Measurements from ENCODE around the gene PIEZO2. TPM values are rescaled to one million over a fixed set of nuclear protein-coding genes. Genes with fewer than 3 reads are reported as not detected.

Gene PIEZO2
- total RNA-seq, 1 experiment from 2014 or later = 0.57 TPM

- in situ Hi-C loops (cut with HindIII; ENCODE audit: low pct_unique_long_range_greater_than_20kb, low sequenced_read_pairs) = no loop called here
Measured at GRCh38 chr18:10919851-10920250, 229.5 kb downstream of the PIEZO2 start.

GRCh38 chr18:10916865-10917264 lies 232.5 kb downstream of the PIEZO2 start:
- Histone ChIP-seq H3K27ac (ENCODE audit: low read length) (no peak overlapping the region), H3K36me3 (ENCODE audit: control insufficient read depth, insufficient read depth, low read length) (no peaks in the 10 kb centered on the region), H3K9me3 (ENCODE audit: control insufficient read depth, insufficient read depth, low read depth, low read length) (no peaks in the 10 kb centered on the region), H3K4me1 (ENCODE audit: control insufficient read depth, insufficient read depth, low read length) (no peaks in the 10 kb centered on the region), H3K4me3 (ENCODE audit: low read depth in 2 of 2, low read length in 2 of 2) (no peak overlapping the region), H3K27me3 (ENCODE audit: control insufficient read depth, insufficient read depth, low read length) (no peaks in the 10 kb centered on the region)
- in situ Hi-C loops (cut with HindIII; ENCODE audit: low pct_unique_long_range_greater_than_20kb, low sequenced_read_pairs) (no loop called here), intact Hi-C loops (cut with micrococcal nuclease; ENCODE audit: unreplicated experiment) (no loop called here)
- ChIA-PET POLR2A (no interaction called here), CTCF (no interaction called here)
- no peak for TF ChIP-seq CTCF (IDR thresholded peaks at IDR 0.05)
- TF ChIP-seq, protein P1, sequence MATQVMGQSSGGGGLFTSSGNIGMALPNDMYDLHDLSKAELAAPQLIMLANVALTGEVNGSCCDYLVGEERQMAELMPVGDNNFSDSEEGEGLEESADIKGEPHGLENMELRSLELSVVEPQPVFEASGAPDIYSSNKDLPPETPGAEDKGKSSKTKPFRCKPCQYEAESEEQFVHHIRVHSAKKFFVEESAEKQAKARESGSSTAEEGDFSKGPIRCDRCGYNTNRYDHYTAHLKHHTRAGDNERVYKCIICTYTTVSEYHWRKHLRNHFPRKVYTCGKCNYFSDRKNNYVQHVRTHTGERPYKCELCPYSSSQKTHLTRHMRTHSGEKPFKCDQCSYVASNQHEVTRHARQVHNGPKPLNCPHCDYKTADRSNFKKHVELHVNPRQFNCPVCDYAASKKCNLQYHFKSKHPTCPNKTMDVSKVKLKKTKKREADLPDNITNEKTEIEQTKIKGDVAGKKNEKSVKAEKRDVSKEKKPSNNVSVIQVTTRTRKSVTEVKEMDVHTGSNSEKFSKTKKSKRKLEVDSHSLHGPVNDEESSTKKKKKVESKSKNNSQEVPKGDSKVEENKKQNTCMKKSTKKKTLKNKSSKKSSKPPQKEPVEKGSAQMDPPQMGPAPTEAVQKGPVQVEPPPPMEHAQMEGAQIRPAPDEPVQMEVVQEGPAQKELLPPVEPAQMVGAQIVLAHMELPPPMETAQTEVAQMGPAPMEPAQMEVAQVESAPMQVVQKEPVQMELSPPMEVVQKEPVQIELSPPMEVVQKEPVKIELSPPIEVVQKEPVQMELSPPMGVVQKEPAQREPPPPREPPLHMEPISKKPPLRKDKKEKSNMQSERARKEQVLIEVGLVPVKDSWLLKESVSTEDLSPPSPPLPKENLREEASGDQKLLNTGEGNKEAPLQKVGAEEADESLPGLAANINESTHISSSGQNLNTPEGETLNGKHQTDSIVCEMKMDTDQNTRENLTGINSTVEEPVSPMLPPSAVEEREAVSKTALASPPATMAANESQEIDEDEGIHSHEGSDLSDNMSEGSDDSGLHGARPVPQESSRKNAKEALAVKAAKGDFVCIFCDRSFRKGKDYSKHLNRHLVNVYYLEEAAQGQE (IDR thresholded peaks at IDR 0.05; ENCODE audit: insufficient read depth in 1 of 2, low read depth in 2 of 2, low read length in 1 of 2) = no peak
- TF ChIP-seq POLR2AphosphoS5 (IDR thresholded peaks at IDR 0.05; ENCODE audit: low read depth, low read length) = no peak
- no peak for TF ChIP-seq SIN3A (IDR thresholded peaks at IDR 0.05; ENCODE audit: borderline replicate concordance, insufficient read depth, low read depth, low read length)
- no peak for TF ChIP-seq TCF7L2 (IDR thresholded peaks at IDR 0.05; ENCODE audit: low read depth, low read length)
- ATAC-seq (no peak), DNase-seq (ENCODE audit: low read depth, low spot score) (no peak)
- no TSS peak for BruUV-seq (replicated peaks)

More at GRCh38 chr18:10919851-10920250, 229.5 kb downstream of the PIEZO2 start:
- Histone ChIP-seq H3K36me3 (ENCODE audit: control insufficient read depth, insufficient read depth, low read length) (no peaks in the 10 kb centered on the region), H3K27ac (ENCODE audit: low read length) (no peak overlapping the region), H3K4me1 (ENCODE audit: control insufficient read depth, insufficient read depth, low read length) (no peaks in the 10 kb centered on the region), H3K4me3 (ENCODE audit: low read depth in 2 of 2, low read length in 2 of 2) (no peak overlapping the region), H3K27me3 (ENCODE audit: control insufficient read depth, insufficient read depth, low read length) (no peaks in the 10 kb centered on the region), H3K9me3 (ENCODE audit: control insufficient read depth, insufficient read depth, low read depth, low read length) (no peaks in the 10 kb centered on the region)
- POLR2A ChIA-PET = no interaction called here
- DNase-seq (ENCODE audit: low read depth, low spot score) (no peak), ATAC-seq (no peak)
- intact Hi-C loops (cut with micrococcal nuclease; ENCODE audit: unreplicated experiment) = no loop called here
- BruUV-seq (replicated peaks) = no TSS peak
- CTCF ChIA-PET = no interaction called here
- TF ChIP-seq CTCF (IDR thresholded peaks at IDR 0.05) = no peak
- TF ChIP-seq TCF7L2 (IDR thresholded peaks at IDR 0.05; ENCODE audit: low read depth, low read length) = no peak
- TF ChIP-seq, protein P1 (IDR thresholded peaks at IDR 0.05; ENCODE audit: insufficient read depth in 1 of 2, low read depth in 2 of 2, low read length in 1 of 2) = no peak
- TF ChIP-seq POLR2AphosphoS5 (IDR thresholded peaks at IDR 0.05; ENCODE audit: low read depth, low read length) = no peak
- no peak for TF ChIP-seq SIN3A (IDR thresholded peaks at IDR 0.05; ENCODE audit: borderline replicate concordance, insufficient read depth, low read depth, low read length)

All from Panc1 (cell line).